SIG-M5 treated with dmso at 0.1 percent for 504 hours (cell line): Measurements from ENCODE around the gene CLSTN1.
A peak's percentile ranks its signal among the peaks of the same experiment; 100 is the strongest.

Source experiments
- DNase-seq: peaks from one replicate; lab custom pipeline; 2025; ENCODE audit not compliant: unreplicated experiment; lab: John Stamatoyannopoulos, UW

The CLSTN1 gene

GRCh38 chr1:9823943-9824701 is at the start of gene CLSTN1:
CLSTN1 (minus strand) TSS chr1:9823965; CDS start chr1:9823733, 232 bp downstream.
- peak; percentile 69 for DNase-seq

DNA sequence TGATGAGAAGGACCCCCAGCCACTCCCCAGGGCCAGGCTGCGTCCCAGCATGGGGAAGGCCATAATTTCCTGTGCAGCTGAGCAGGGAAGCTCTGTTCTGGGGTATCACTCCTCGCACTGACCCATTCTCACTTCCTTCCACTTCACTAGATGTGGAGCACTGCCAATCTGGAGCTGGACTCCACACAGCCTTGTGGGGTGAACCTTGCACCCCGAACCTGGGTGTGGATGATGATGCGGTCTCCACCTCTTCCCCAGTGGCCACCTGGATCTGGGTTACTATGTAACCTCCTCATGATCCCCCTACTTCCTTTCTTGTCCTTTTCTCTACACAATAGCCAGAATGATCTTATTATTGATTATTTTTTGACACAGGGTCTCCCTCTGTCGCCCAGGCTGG is 49.6 kb upstream of the CLSTN1 start:
- no peak for DNase-seq

- DNase-seq, result no peak
Observed at GRCh38 chr1:9872430-9873165, 48.8 kb upstream of the CLSTN1 start.

- no peak for DNase-seq
Observed at GRCh38 chr1:9871707-9872425, 48.1 kb upstream of the CLSTN1 start.

GRCh38 chr1:9871021-9871420 is 47.3 kb upstream of the CLSTN1 start:
- DNase-seq, result no peak

GRCh38 chr1:9870572-9870971 is 46.8 kb upstream of the CLSTN1 start:
- no peak for DNase-seq

GRCh38 chr1:9869831-9870251 is 46.1 kb upstream of the CLSTN1 start:
- no peak for DNase-seq

- no peak for DNase-seq
Observed at GRCh38 chr1:9868244-9868590, 44.5 kb upstream of the CLSTN1 start.

GRCh38 chr1:9867408-9868243 is 43.9 kb upstream of the CLSTN1 start:
- peak; percentile 54 for DNase-seq

DNA sequence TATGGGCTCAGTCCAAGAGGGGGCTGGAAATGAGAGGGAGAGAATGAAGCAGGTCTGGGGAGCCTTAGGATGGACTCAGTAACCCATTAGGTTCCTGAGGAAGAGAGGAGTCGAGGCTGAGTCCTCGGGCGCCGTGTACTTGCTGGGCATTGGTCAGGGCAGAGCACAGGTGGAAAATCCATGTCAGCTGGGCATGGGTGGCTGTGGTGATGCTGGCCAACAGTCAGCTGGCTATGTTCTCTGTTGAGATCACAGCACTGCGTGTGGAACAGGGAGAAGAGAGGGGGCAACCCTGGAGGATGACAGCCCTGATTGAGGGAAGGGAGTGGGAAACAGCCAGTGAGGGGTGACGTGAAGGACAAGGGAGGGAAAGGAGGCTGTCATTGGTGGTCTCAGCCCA is 43.1 kb upstream of the CLSTN1 start:
- no peak for DNase-seq

GRCh38 chr1:9865724-9866123 is 42.0 kb upstream of the CLSTN1 start:
- no peak for DNase-seq

GRCh38 chr1:9863371-9863770 is 39.6 kb upstream of the CLSTN1 start:
- no peak for DNase-seq

DNA sequence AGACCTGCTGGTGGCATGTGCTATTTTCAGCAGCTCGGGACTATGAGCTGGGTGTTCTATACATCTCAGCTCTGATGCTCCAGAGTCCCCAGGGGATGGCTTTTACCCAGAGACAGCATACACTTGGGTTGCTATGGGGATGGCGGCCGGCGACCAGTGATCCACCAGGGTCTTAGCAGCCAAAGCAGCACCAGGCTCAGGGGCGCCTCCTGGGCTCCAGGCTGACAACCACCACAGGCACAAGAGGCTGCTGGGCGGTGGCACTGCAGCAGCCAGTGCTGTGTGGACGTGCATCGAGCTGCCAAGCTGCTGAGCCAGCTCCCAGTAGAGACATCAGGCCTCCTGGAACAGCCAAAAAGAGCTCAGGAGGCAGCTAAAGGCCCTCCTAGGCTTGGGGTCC is 37.6 kb upstream of the CLSTN1 start:
- DNase-seq, result no peak

DNA sequence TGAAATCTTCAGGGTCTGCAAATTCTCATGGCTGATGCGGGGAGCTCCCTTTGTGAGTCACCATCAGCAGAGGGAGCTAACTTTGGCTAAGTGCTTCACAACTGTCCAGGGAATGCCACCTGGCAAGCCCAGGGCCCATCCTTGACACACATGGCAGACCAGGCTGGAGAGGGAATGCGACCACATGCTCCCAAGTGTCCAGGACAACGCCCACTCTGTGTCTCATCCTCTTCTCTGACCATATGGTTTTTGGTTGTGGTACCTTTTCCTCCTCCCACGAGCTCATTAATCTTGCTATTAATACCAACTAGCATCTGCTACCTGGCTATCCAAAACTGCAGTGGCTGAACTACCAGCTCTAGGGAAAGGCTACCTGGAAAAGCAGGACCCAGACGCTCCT is 37.1 kb upstream of the CLSTN1 start:
- no peak for DNase-seq

DNA sequence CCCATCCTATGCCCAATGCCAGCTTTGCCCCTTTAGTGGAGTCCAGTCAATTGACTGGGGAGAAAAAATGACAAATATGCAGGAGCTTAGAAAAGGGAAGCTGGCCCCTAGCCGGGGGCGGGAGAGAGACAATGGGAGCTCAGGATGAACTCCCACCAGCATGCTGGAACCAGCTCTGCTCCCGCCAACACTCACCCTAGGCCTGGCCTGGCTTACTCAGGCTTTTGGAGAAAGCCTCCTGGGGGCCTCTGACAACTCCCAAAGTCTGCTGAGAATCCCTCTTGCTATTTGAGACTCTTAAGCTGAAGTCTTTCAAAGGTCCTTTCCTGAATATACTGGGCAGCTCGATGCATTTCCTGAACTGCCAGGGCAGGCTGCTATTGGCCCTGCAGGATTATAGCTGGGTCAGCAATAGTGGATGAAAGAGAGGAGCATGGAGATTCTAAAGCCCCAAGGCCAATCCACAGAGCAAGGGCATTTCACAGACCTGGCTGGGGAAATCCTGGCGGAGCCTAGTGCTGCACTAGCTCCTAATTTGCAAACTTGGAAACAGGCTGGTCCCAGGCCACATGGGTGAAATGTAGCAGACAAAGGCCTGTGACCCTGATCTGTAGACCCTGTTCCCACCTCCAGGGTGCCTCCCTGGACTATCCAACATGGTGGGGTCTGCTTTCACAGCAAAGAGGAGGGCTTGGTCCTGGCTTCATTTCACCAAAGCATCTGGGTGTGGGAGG is 35.7 kb upstream of the CLSTN1 start:
- no peak for DNase-seq

DNA sequence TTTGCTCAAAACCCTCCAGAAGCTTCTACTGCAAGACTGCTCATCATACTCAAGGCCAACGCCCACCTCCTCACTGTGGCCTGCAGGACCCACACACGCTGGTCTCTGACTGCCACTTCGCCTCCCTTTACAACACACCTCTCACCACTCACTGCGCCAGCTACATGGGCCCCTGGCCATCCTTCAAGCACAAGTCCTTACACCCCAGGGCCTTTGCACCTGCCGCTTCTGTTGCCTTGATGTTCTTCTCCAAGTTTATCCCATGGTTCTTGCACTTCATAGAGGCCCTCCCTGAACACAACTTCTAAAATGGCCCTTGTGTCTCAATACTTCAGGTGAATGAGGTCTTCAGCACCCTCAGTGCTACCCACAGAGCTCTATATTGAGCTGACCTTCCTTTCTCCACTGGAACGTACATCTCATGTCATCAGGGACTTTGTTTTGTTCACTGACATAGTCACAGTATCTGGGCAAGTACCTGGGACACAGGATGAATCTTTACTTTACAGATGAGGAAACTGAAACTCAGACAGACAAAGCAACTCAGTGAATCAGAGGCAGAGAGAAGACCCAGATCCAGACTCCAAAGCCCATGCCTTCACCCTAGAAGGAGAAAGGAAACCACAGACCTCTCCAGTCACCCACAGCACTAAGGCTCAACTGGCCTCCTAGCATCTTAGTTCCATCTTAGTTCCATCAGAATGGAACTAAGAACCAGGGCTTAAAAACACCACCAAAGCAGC is 34.7 kb upstream of the CLSTN1 start:
- no peak for DNase-seq

DNA sequence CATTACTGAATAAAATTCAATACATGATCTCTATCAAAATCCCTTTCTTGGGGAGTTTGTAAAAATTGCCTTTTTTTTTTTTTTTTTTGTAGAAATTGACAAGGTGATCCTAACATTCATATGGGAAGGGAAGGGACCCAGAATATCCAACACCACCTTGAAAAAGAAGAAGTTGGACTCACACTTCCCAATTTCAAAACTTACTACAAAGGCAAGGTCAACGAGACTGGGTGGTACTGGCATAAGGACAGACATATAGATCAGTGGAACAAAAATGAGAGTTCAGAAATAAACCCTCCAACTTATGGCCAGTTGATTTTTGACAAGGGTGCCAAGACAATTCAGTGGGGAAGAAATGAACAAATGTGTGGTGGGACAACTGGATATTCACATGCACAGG is 31.4 kb upstream of the CLSTN1 start:
- peak; percentile 3 for DNase-seq

GRCh38 chr1:9853249-9853595 is 29.5 kb upstream of the CLSTN1 start:
- DNase-seq, result no peak

DNA sequence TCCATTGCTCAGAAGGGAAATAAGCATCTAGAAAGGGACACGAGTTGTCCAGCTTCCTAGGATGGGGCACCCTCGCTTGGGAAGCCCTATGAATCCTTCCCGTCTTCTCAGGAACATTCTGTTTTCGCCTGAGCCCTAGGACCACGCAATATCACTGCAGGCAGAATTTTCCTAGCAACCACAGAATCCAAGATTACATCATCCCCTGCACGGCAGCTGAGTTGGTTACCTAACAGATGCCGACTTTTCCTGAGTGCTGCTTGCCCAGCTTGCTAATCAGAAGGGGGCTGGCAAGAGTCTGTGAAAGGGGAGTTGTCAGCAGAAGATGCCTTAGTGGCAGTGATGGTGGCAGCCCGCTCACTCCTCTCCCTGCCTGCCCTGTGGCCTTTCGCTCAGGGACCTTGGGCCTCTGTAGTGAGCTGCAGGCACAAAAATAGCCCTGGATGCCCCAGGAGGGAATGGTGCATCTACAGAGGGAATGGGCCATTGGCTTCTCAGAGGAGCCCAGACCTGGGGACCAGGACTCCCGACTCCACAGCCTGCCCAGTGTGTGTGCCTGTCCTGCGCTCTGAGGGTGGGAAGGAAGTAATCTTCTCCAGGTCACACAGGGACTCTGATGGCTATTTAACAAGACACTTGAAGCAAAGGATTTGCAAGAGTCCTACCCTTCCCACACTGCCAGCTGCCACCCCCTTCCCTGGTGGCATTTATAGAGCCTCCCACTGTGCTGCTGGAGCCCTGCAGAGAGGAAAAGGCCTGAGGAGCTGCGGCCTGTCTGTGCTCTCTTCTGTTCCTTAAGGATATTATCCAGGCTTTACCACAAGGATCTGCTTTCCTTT is 28.9 kb upstream of the CLSTN1 start:
- DNase-seq, result peak; percentile 34
